Nephron progenitor cell (in vitro differentiated cells): ENCODE data around the gene AFG1L.
"Not testable (repeated sequence)": the region's sequence is repeated elsewhere in the genome, so short reads cannot be mapped to it uniquely, and the experiment has no call there.

Source experiments
- DNase-seq: peaks from one replicate; pipeline ENCODE4 v3.0.0; 2021
- H3K27ac Mint-ChIP-seq: 2 replicates; pipeline ENCODE4 v1.8.0; 2021; ENCODE audit warnings: mild to moderate bottlenecking, moderate library complexity, mixed read lengths
- H3K27me3 Mint-ChIP-seq: 2 replicates; pipeline ENCODE4 v1.8.0; 2021; ENCODE audit warnings: mild to moderate bottlenecking, low read depth, mixed read lengths; ENCODE audit not compliant: poor library complexity
- H3K36me3 Mint-ChIP-seq: 2 replicates; pipeline ENCODE4 v1.8.0; 2021; ENCODE audit warnings: low read depth, mixed read lengths
- H3K4me1 Mint-ChIP-seq: 2 replicates; pipeline ENCODE4 v1.8.0; 2021; ENCODE audit warnings: mixed read lengths
- H3K4me3 Mint-ChIP-seq: 2 replicates; pipeline ENCODE4 v1.8.0; 2021; ENCODE audit warnings: mild to moderate bottlenecking, moderate library complexity, mixed read lengths
- H3K9me3 Mint-ChIP-seq: 2 replicates; pipeline ENCODE4 v1.8.0; 2021; ENCODE audit warnings: mild to moderate bottlenecking, moderate library complexity, mixed read lengths
- CTCF ChIP-seq: fragments of 200-600 bp; sonication (generic); IDR thresholded peaks from 2 replicates; pipeline ENCODE4 v1.5.0; 2021; ENCODE audit warnings: antibody characterized with exemption

Gene AFG1L

GRCh38 chr6:108408861-108409260 is 114.0 kb downstream of the AFG1L start:
- Mint-ChIP-seq H3K4me1 (no peaks in the 10 kb centered on the region), H3K4me3 (no peak overlapping the region), H3K27me3 (no peaks in the 10 kb centered on the region), H3K27ac (no peak overlapping the region), H3K9me3 (peaks cover 51% of the 10 kb centered on the region), H3K36me3 (peaks cover 52% of the 10 kb centered on the region)
- TF ChIP-seq CTCF = no peak
- DNase-seq = no peak

- Mint-ChIP-seq H3K9me3 (peaks cover 49% of the 10 kb centered on the region), H3K36me3 (peaks cover 18% of the 10 kb centered on the region)
- not testable (repeated sequence) for DNase-seq, H3K4me3 Mint-ChIP-seq, H3K4me1 Mint-ChIP-seq, H3K27me3 Mint-ChIP-seq, H3K27ac Mint-ChIP-seq
These were observed 121.4 kb downstream of the AFG1L start for GRCh38 chr6:108416047-108416833.

- H3K27ac Mint-ChIP-seq = no peak overlapping the region
- no peak overlapping the region for H3K4me3 Mint-ChIP-seq
- H3K27me3 Mint-ChIP-seq = no peaks in the 10 kb centered on the region
- peaks cover 13% of the 10 kb centered on the region for H3K36me3 Mint-ChIP-seq
- H3K4me1 Mint-ChIP-seq = no peaks in the 10 kb centered on the region
- DNase-seq = no peak
- H3K9me3 Mint-ChIP-seq = peaks cover 41% of the 10 kb centered on the region
- no peak for TF ChIP-seq CTCF
These were observed 122.2 kb downstream of the AFG1L start for GRCh38 chr6:108417027-108417426.

- DNase-seq = no peak
- H3K4me1 Mint-ChIP-seq = no peaks in the 10 kb centered on the region
- H3K27me3 Mint-ChIP-seq = no peaks in the 10 kb centered on the region
- peaks cover 17% of the 10 kb centered on the region for H3K9me3 Mint-ChIP-seq
- H3K36me3 Mint-ChIP-seq = no peaks in the 10 kb centered on the region
- TF ChIP-seq CTCF = no peak
- H3K27ac Mint-ChIP-seq = no peak overlapping the region
- H3K4me3 Mint-ChIP-seq = no peak overlapping the region
These were observed 124.6 kb downstream of the AFG1L start for GRCh38 chr6:108419474-108419873.

- Mint-ChIP-seq H3K36me3 (no peaks in the 10 kb centered on the region), H3K27me3 (no peaks in the 10 kb centered on the region), H3K4me3 (no peak overlapping the region), H3K27ac (no peak overlapping the region), H3K4me1 (no peaks in the 10 kb centered on the region), H3K9me3 (peaks cover 11% of the 10 kb centered on the region)
- no peak for DNase-seq
- no peak for TF ChIP-seq CTCF
These were observed 125.2 kb downstream of the AFG1L start for GRCh38 chr6:108419934-108420609.

GRCh38 chr6:108421366-108421765 is 126.5 kb downstream of the AFG1L start:
- Mint-ChIP-seq H3K36me3 (no peaks in the 10 kb centered on the region), H3K4me3 (no peak overlapping the region), H3K9me3 (no peaks in the 10 kb centered on the region), H3K27ac (no peak overlapping the region), H3K4me1 (no peaks in the 10 kb centered on the region), H3K27me3 (no peaks in the 10 kb centered on the region)
- DNase-seq = no peak
- no peak for TF ChIP-seq CTCF
